Measurements from ENCODE around the gene SPOPL.

- TF ChIP-seq CTCF (IDR thresholded peaks at IDR 0.05), result no peak
- TF ChIP-seq POLR2A (IDR thresholded peaks at IDR 0.05), result no peak
These were observed 30.6 kb upstream of the SPOPL start for GRCh38 chr2:138470941-138471340.

Measured in testis (tissue), 2 donors.